Fibroblast of lung (primary cell): ENCODE data around the gene CNTNAP4. TPM values are rescaled to one million over a fixed set of nuclear protein-coding genes. Genes with fewer than 3 reads are reported as not detected.

Source experiments
- DNase-seq, 2 donors: peaks; one replicate each; pipeline versions ENCODE4 v3.0.0 to v3.0.0-alpha.2; 2010; ENCODE audit warnings: low read depth in 2 of 2
- H2AFZ ChIP-seq: 2 replicates; pipeline ENCODE4 v1.5.1; 2012; ENCODE audit warnings: low read length, control low read depth, inconsistent platforms
- H3K27ac ChIP-seq: 2 replicates; pipeline ENCODE4 v1.5.1; 2011; ENCODE audit warnings: low read length, control low read depth; ENCODE audit not compliant: insufficient read depth
- H3K27me3 ChIP-seq: 2 replicates; pipeline ENCODE4 v1.5.1; 2011; ENCODE audit warnings: mild to moderate bottlenecking, low read length; ENCODE audit not compliant: control insufficient read depth, insufficient read depth
- H3K36me3 ChIP-seq: 2 replicates; pipeline ENCODE4 v1.5.1; 2011; ENCODE audit warnings: low read length; ENCODE audit not compliant: control insufficient read depth, insufficient read depth
- H3K4me1 ChIP-seq: 2 replicates; pipeline ENCODE4 v1.5.1; 2011; ENCODE audit warnings: low read length; ENCODE audit not compliant: control insufficient read depth, insufficient read depth; ENCODE audit errors: extremely low read depth
- H3K4me2 ChIP-seq: 2 replicates; pipeline ENCODE4 v1.5.1; 2011; ENCODE audit warnings: low read length, control low read depth; ENCODE audit not compliant: insufficient read depth; ENCODE audit errors: extremely low read depth
- H3K4me3 ChIP-seq, 4 experiments: fragments of 200-600 bp in 1 of 4; sonication (generic) in 1 of 4; replicated peaks in 1 of 4; 2 replicates each; pipeline ENCODE4 v1.5.1; 2011 to 2016; ENCODE audit warnings: low read length in 4 of 4, low read depth in 3 of 4, mild to moderate bottlenecking in 3 of 4, control low read depth in 2 of 4, inconsistent platforms in 1 of 4, mixed read lengths in 1 of 4; ENCODE audit not compliant: insufficient read depth in 1 of 4; ENCODE audit errors: control extremely low read depth in 1 of 4
- H3K79me2 ChIP-seq: 2 replicates; pipeline ENCODE4 v1.5.1; 2012; ENCODE audit warnings: mild to moderate bottlenecking, low read length, inconsistent platforms; ENCODE audit not compliant: control insufficient read depth, insufficient read depth
- H3K9ac ChIP-seq: 2 replicates; pipeline ENCODE4 v1.5.1; 2011; ENCODE audit warnings: mild to moderate bottlenecking, low read length, control low read depth; ENCODE audit not compliant: insufficient read depth
- H3K9me3 ChIP-seq: 2 replicates; pipeline ENCODE4 v1.5.1; 2012; ENCODE audit warnings: low read depth, low read length; ENCODE audit not compliant: control insufficient read depth, insufficient read depth
- H4K20me1 ChIP-seq: 2 replicates; pipeline ENCODE4 v1.5.1; 2011; ENCODE audit warnings: low read length; ENCODE audit not compliant: control insufficient read depth, insufficient read depth; ENCODE audit errors: extremely low read depth
- CTCF ChIP-seq, 2 donors: IDR thresholded peaks in 1 of 2; conservative IDR thresholded peaks in 1 of 2; 1 replicate in 1 of 2; 2 replicates in 1 of 2; pipeline ENCODE4 v1.5.1; 2011 to 2012; ENCODE audit warnings: low read length in 2 of 2, control low read depth in 1 of 2, inconsistent platforms in 1 of 2, low read depth in 1 of 2, mild to moderate bottlenecking in 1 of 2
- EZH2 ChIP-seq: IDR thresholded peaks from 2 replicates; pipeline ENCODE4 v1.5.1; 2012; ENCODE audit warnings: low read length, control low read depth, mild to moderate bottlenecking; ENCODE audit errors: missing control alignments
- polyA plus RNA-seq, 2 donors: library from polyadenylated mRNA; depleted of rRNA in 1 of 2; stranded (reverse) in 1 of 2; unstranded in 1 of 2; fragments of >200 nt; gene quantifications; 2 replicates each; pipeline ENCODE4 v1.2.1, GENCODE V29; 2011 to 2012; ENCODE audit warnings: missing spikeins in 1 of 2
- total RNA-seq: library from RNA; depleted of rRNA; stranded (reverse); fragments of >200 nt; gene quantifications from 2 replicates; pipeline ENCODE4 v1.2.1, GENCODE V29; 2014

Gene CNTNAP4
- total and polyA plus RNA-seq, 2 donors (not counting 1 experiment from before 2014, with no cell fraction given), result not detected

GRCh38 chr16:76487411-76488064, 210.3 kb downstream of the CNTNAP4 start:
- no peak overlapping the region for H2AFZ ChIP-seq
- no peaks in the 10 kb centered on the region for H3K4me1 ChIP-seq
- TF ChIP-seq CTCF (conservative IDR thresholded peaks at IDR 0.05 in 1 of 2, IDR thresholded peaks at IDR 0.05 in 1 of 2; ENCODE audit: low read depth in 1 of 2, low read length in 2 of 2) (no peak), EZH2 (no peak)

GRCh38 chr16:76488065-76488417, 210.8 kb downstream of the CNTNAP4 start:
- Histone ChIP-seq H3K27me3 (no peaks in the 10 kb centered on the region), H2AFZ (no peak overlapping the region), H3K9ac (no peak overlapping the region), H3K4me2 (no peak overlapping the region), H3K4me1 (no peaks in the 10 kb centered on the region), H4K20me1 (no peaks in the 10 kb centered on the region), H3K4me3 (no peak overlapping the region), H3K36me3 (no peaks in the 10 kb centered on the region), H3K79me2 (no peaks in the 10 kb centered on the region), H3K27ac (no peak overlapping the region), H3K9me3 (no peaks in the 10 kb centered on the region)
- DNase-seq, result no peak
- TF ChIP-seq CTCF (conservative IDR thresholded peaks at IDR 0.05 in 1 of 2, IDR thresholded peaks at IDR 0.05 in 1 of 2; ENCODE audit: low read depth in 1 of 2, low read length in 2 of 2), result no peak
- no peak for TF ChIP-seq EZH2

More at GRCh38 chr16:76487411-76488064, 210.3 kb downstream of the CNTNAP4 start:
- H3K4me3 ChIP-seq, result no peak overlapping the region
- H4K20me1 ChIP-seq, result no peaks in the 10 kb centered on the region
- no peak overlapping the region for H3K27ac ChIP-seq
- H3K36me3 ChIP-seq, result no peaks in the 10 kb centered on the region
- H3K9ac ChIP-seq, result no peak overlapping the region
- H3K9me3 ChIP-seq, result no peaks in the 10 kb centered on the region
- H3K79me2 ChIP-seq, result no peaks in the 10 kb centered on the region
- no peak for DNase-seq
- H3K4me2 ChIP-seq, result no peak overlapping the region
- no peaks in the 10 kb centered on the region for H3K27me3 ChIP-seq

GRCh38 chr16:76490036-76490639, 212.9 kb downstream of the CNTNAP4 start:
- Histone ChIP-seq H2AFZ (no peak overlapping the region), H3K9me3 (no peaks in the 10 kb centered on the region), H3K4me1 (no peaks in the 10 kb centered on the region), H3K79me2 (no peaks in the 10 kb centered on the region), H3K27ac (no peak overlapping the region), H3K4me2 (no peak overlapping the region), H3K9ac (no peak overlapping the region), H3K4me3 (no peak overlapping the region), H3K27me3 (no peaks in the 10 kb centered on the region), H3K36me3 (no peaks in the 10 kb centered on the region), H4K20me1 (no peaks in the 10 kb centered on the region)
- TF ChIP-seq EZH2 (no peak), CTCF (conservative IDR thresholded peaks at IDR 0.05 in 1 of 2, IDR thresholded peaks at IDR 0.05 in 1 of 2; ENCODE audit: low read depth in 1 of 2, low read length in 2 of 2) (no peak)
- no peak for DNase-seq
